Osteocyte (in vitro differentiated cells): ENCODE results near the gene PAX8. TPM values are rescaled to one million over a fixed set of nuclear protein-coding genes. Genes with fewer than 3 reads are reported as not detected.
A peak's percentile ranks its signal among the peaks of the same experiment; 100 is the strongest.

ENCODE experiments used
- DNase-seq: peaks from one replicate; pipeline ENCODE4 v3.0.0; 2021; ENCODE audit warnings: mixed read lengths; ENCODE audit not compliant: unreplicated experiment; ENCODE audit errors: extremely low spot score
- H3K27ac Mint-ChIP-seq: one replicate; pipeline ENCODE4 v1.8.0; 2021; ENCODE audit warnings: mild to moderate bottlenecking, mixed read lengths; ENCODE audit not compliant: unreplicated experiment
- H3K27me3 Mint-ChIP-seq: one replicate; pipeline ENCODE4 v1.8.0; 2021; ENCODE audit warnings: mixed read lengths; ENCODE audit not compliant: unreplicated experiment
- H3K36me3 Mint-ChIP-seq: one replicate; pipeline ENCODE4 v1.8.0; 2021; ENCODE audit warnings: mixed read lengths; ENCODE audit not compliant: unreplicated experiment
- H3K4me1 Mint-ChIP-seq: one replicate; pipeline ENCODE4 v1.8.0; 2021; ENCODE audit warnings: mixed read lengths; ENCODE audit not compliant: unreplicated experiment
- H3K4me3 Mint-ChIP-seq: one replicate; pipeline ENCODE4 v1.8.0; 2021; ENCODE audit warnings: mild to moderate bottlenecking, moderate library complexity, mixed read lengths; ENCODE audit not compliant: unreplicated experiment
- H3K9me3 Mint-ChIP-seq: one replicate; pipeline ENCODE4 v1.8.0; 2021; ENCODE audit warnings: mixed read lengths; ENCODE audit not compliant: unreplicated experiment
- total RNA-seq: library from RNA; stranded (reverse); gene quantifications from 2 replicates; pipeline ENCODE4 v1.2.1, GENCODE V29; 2021
- TF ChIP-seq, protein P1 (sequence below): fragments of 200-600 bp; sonication (generic); IDR thresholded peaks from 2 replicates; pipeline ENCODE4 v1.5.0; 2021; ENCODE audit warnings: antibody characterized with exemption, mild to moderate bottlenecking, moderate library complexity

PAX8 gene
- total RNA-seq, 1 donor from 2014 or later, result not detected

DNA sequence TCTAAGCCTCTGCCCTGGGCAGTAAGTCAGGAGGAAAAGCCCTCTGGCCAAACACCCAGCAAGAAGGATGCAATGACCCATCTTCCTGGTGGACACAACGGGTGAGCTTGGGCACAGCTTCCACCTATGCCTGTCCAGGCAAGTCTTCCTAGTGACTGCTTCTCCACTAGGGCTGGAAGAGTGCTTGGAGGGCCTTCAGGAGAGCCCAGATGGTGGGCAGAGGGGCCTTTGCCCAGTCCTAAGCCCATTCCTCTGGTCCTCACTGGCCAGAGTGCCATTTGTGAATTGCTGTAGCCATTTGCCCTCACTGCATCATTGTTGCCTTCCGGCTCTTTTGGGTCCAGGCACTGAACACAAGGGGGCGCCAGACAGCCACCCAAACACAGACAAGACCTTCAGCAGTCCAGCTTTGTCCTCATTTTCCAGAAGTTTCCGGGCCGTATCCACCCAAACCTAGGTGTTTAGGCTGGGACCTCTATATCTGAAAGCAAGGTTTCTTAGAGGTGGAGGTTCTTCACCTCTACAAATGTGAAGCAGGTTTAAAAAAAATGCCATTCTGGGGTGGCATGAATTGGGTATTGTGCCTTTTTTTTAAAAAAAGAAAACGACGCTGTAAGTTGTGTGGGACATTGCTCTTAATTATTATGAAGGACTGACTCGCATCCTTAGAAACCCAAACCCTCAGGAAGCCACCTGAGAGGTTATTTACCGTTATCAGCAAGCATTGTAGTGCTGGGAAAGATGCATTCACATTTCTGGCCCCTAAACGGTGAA is 29.5 kb downstream of the PAX8 start:
- no peaks in the 10 kb centered on the region for H3K36me3 Mint-ChIP-seq
- no peak overlapping the region for H3K27ac Mint-ChIP-seq
- H3K4me3 Mint-ChIP-seq, result no peak overlapping the region
- TF ChIP-seq, protein P1, sequence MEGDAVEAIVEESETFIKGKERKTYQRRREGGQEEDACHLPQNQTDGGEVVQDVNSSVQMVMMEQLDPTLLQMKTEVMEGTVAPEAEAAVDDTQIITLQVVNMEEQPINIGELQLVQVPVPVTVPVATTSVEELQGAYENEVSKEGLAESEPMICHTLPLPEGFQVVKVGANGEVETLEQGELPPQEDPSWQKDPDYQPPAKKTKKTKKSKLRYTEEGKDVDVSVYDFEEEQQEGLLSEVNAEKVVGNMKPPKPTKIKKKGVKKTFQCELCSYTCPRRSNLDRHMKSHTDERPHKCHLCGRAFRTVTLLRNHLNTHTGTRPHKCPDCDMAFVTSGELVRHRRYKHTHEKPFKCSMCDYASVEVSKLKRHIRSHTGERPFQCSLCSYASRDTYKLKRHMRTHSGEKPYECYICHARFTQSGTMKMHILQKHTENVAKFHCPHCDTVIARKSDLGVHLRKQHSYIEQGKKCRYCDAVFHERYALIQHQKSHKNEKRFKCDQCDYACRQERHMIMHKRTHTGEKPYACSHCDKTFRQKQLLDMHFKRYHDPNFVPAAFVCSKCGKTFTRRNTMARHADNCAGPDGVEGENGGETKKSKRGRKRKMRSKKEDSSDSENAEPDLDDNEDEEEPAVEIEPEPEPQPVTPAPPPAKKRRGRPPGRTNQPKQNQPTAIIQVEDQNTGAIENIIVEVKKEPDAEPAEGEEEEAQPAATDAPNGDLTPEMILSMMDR, result peak; percentile 96
- DNase-seq, result peak; percentile 92
- H3K4me1 Mint-ChIP-seq, result peaks cover 20% of the 10 kb centered on the region
- H3K9me3 Mint-ChIP-seq, result no peaks in the 10 kb centered on the region
- H3K27me3 Mint-ChIP-seq, result no peaks in the 10 kb centered on the region

DNA sequence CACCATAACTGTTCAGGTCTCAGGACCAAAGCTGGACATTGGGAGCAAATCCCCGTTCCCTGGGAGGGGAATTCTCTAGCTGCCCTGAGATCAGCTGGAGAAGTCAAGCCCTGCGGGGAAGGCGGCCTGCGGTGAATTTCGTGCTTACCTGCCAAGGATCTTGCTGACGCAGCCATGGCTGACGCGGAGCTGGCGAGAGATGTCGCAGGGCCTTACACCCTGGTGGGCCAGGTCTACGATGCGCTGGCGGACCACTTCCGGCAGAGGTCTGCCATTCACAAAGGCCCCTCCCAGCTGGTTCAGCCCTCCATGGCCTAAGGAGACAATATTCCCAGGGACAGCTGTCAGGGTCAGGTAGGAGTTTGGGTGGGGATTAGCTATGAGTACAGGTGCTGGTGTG is 32.1 kb downstream of the PAX8 start:
- peaks cover 27% of the 10 kb centered on the region for H3K4me1 Mint-ChIP-seq
- TF ChIP-seq, protein P1, result no peak
- no peak overlapping the region for H3K4me3 Mint-ChIP-seq
- no peak for DNase-seq
- no peaks in the 10 kb centered on the region for H3K27me3 Mint-ChIP-seq
- no peaks in the 10 kb centered on the region for H3K9me3 Mint-ChIP-seq
- H3K36me3 Mint-ChIP-seq, result no peaks in the 10 kb centered on the region
- H3K27ac Mint-ChIP-seq, result no peak overlapping the region

DNA sequence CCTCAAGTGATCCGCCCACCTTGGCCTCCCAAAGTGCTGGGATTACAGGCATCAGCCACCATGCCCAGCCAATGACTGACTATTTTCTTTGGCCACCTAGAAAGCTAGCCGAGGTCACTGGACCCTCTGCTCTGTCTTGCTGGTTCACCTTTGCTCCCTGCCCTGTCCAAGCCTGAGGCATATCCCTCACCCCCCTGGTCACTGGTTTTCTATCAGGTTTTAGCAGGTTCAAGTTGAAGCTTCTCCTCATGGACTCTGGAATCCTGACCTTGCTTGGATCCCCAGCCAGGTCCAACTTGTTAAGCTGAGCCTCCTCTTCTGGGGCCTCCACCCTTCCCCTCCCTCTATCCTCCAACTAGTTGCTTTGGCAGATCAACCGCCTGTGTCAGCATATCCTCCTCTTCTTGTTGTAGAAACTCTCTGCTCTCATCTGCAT is 33.4 kb downstream of the PAX8 start:
- Mint-ChIP-seq H3K27me3 (no peaks in the 10 kb centered on the region), H3K9me3 (no peaks in the 10 kb centered on the region), H3K36me3 (no peaks in the 10 kb centered on the region), H3K27ac (peak overlapping the region; percentile 58), H3K4me1 (peaks cover 35% of the 10 kb centered on the region), H3K4me3 (no peak overlapping the region)
- DNase-seq, result no peak
- TF ChIP-seq, protein P1, result no peak

DNA sequence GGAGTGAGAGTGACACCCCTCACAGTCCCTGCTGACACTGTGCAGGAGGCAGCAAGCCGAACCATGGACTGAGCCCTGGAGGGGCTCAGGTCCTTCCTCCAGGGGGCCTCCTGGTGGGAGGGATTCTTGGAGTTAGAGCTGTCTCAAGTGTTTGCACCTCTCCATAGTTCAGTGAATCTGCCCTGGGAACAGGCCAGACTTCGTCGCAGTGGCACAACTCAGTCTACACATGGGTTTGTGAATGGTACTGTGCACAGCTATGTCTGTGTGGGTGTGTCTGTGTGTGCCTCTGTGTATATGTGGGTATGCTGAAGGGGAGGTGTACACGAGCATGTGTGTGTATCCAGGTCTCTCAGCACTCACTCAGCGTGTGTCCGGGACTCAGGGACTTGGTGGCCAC is 36.4 kb downstream of the PAX8 start:
- H3K27ac Mint-ChIP-seq, result peak overlapping the region; percentile 91
- TF ChIP-seq, protein P1, result no peak
- H3K27me3 Mint-ChIP-seq, result no peaks in the 10 kb centered on the region
- no peak overlapping the region for H3K4me3 Mint-ChIP-seq
- peaks cover 50% of the 10 kb centered on the region for H3K4me1 Mint-ChIP-seq
- H3K36me3 Mint-ChIP-seq, result no peaks in the 10 kb centered on the region
- H3K9me3 Mint-ChIP-seq, result no peaks in the 10 kb centered on the region
- DNase-seq, result no peak

DNA sequence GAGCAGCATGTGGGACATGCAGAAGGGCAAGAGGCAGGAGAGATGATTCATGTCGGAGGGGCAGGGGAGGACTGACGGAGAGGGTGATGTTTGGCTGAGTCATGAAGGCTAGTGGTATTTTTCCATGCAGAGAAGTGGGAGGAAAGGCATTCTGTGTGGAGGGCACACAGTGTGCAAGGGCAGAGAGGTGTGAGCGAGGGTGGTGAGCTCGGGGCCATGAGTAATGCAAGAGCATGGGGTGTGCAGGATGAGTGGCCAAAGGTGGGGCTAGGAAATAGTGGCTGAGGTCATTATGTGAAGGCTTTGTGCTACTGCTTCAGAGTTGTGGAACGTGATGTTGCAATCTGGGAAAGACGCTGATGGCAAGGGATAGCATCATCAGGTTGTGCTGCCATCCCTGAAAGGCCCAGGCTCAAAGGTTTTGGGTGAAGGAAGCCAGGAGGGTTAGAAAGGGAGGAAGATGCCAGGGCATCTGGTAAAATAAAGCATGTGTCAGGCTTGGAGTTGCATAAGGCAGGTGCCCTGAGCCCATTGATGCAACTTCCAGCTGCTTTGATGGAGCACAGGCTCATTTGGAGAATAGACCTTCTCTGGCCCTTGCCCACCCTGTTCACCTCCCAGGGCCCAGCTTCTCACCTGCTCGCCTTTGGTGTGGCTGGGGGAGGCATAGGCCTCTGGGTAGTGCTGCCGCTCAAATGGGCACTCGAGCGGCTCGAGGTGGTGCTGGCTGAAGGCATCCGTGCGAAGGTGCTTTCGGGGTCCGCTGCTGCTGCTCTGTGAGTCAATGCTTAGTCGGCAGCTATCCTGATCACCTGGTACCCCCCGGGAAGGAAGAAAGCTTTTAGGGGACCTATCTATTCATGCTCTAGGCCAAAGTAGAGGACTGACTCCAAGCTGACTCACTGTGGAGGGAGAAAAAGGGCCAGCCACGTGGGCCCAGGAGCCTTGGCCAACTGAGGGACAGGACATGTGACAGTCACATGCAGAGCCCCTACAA is 37.5 kb downstream of the PAX8 start:
- Mint-ChIP-seq H3K4me3 (no peak overlapping the region), H3K36me3 (no peaks in the 10 kb centered on the region), H3K27ac (peak overlapping the region; percentile 91), H3K27me3 (no peaks in the 10 kb centered on the region), H3K4me1 (peaks cover 53% of the 10 kb centered on the region), H3K9me3 (no peaks in the 10 kb centered on the region)
- TF ChIP-seq, protein P1, result no peak
- peak; percentile 88 for DNase-seq
